Skeletal muscle tissue (tissue), 4 donors: ENCODE results near the gene OSTC. TPM values are rescaled to one million over a fixed set of nuclear protein-coding genes. Genes with fewer than 3 reads are reported as not detected.

Experiments
- H3K27ac ChIP-seq: one replicate; pipeline ENCODE4 v1.7.0; 2013; ENCODE audit warnings: mild to moderate bottlenecking, low read depth, low read length, inconsistent platforms
- H3K27me3 ChIP-seq, 3 donors: one replicate each; pipeline ENCODE4 v1.7.0; 2013; ENCODE audit warnings: low read length in 3 of 3; ENCODE audit not compliant: control insufficient read depth in 3 of 3, insufficient read depth in 3 of 3
- H3K36me3 ChIP-seq, 3 donors: one replicate each; pipeline ENCODE4 v1.7.0; 2013; ENCODE audit warnings: low read length in 3 of 3; ENCODE audit not compliant: control insufficient read depth in 3 of 3, insufficient read depth in 3 of 3
- H3K4me1 ChIP-seq, 3 donors: one replicate each; pipeline ENCODE4 v1.7.0; 2013; ENCODE audit warnings: low read length in 3 of 3, mild to moderate bottlenecking in 3 of 3; ENCODE audit not compliant: control insufficient read depth in 3 of 3, insufficient read depth in 3 of 3
- H3K4me3 ChIP-seq, 3 donors: one replicate each; pipeline ENCODE4 v1.7.0; 2013; ENCODE audit warnings: low read length in 3 of 3
- H3K9ac ChIP-seq, 3 donors: one replicate each; pipeline ENCODE4 v1.7.0; 2013; ENCODE audit warnings: low read length in 3 of 3, mild to moderate bottlenecking in 3 of 3, moderate library complexity in 2 of 3, low read depth in 1 of 3
- H3K9me3 ChIP-seq, 3 donors: one replicate each; pipeline ENCODE4 v1.7.0; 2013; ENCODE audit warnings: low read length in 3 of 3; ENCODE audit not compliant: control insufficient read depth in 3 of 3
- total RNA-seq: library from RNA; depleted of rRNA; stranded (reverse); fragments of >200 nt; gene quantifications from one replicate; pipeline ENCODE4 v1.2.3, GENCODE V29; 2014
- donor health status: Osteomylitis.

OSTC gene
- 109 TPM for total RNA-seq

DNA sequence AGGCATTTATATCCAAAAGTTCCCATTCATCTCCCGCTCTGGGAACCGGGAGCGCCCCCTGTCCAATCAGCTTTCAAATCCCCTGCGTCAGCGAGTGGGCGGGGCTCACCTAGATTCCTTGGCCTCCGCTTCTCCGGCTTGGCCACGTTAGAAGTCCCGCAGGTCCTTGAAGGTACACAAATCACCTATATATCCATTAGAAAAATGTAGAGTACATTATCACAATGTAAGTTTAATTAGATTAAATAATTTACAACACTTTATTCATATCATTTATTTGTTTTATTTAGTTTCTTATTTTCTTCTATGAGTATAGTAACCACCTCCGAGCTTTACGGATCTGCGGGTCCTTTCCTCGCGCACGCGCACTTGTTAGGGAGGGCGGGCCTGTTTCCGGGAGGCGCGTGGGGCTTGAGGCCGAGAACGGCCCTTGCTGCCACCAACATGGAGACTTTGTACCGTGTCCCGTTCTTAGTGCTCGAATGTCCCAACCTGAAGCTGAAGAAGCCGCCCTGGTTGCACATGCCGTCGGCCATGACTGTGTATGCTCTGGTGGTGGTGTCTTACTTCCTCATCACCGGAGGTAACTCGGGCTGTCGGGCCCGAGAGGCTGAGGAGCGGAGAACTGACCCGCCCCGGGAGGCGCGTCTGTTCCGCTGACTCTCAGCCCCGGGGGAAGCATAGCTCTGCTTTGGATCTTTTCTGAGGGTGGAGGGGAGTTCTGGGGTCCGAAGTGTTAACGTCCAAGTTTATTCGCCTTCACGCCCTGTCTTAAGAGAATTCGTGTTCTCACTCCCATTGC is at the start of gene OSTC:
Gene OSTC (plus strand): TSS at position 388 of the 802 bp plus-strand sequence. CDS start 57 bp downstream, at position 445.
- peak within 1 kb of the TSS; percentile 87 to 99 (median 89) for H3K4me3 ChIP-seq
- peak within 1 kb of the TSS; percentile 89 to 95 (median 89) for H3K9ac ChIP-seq
- peak within 1 kb of the TSS; percentile 80 for H3K27ac ChIP-seq
- H3K4me1 ChIP-seq = peaks cover 0 to 13% (median 11%) of the 10 kb centered on the region in 3 donors
- no peaks in the 10 kb centered on the region for H3K27me3 ChIP-seq
- H3K36me3 ChIP-seq = no peaks in the 10 kb centered on the region
- no peaks in the 10 kb centered on the region for H3K9me3 ChIP-seq

DNA sequence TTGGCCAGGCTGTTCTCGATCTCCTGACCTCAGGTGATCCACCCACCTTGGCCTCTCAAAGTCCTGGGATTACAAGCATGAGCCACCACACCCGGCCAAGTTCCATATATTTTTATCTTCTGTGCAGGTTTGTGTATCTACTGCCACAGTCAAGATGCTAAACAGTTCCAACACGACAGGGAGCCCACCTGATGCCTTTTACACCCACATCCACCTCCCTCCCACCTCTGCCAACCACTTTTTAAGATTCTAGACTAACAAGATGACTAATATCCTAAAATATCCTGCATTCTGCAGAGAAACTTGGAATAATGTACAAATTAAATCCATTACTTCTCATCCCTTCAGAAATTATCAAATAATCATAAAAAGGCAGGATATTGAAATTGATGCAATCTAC is 49.3 kb upstream of the OSTC start:
- Histone ChIP-seq H3K4me1 (no peaks in the 10 kb centered on the region), H3K27me3 (no peaks in the 10 kb centered on the region), H3K9me3 (no peaks in the 10 kb centered on the region), H3K4me3 (no peak overlapping the region), H3K9ac (no peak overlapping the region), H3K36me3 (no peaks in the 10 kb centered on the region), H3K27ac (no peak overlapping the region)

DNA sequence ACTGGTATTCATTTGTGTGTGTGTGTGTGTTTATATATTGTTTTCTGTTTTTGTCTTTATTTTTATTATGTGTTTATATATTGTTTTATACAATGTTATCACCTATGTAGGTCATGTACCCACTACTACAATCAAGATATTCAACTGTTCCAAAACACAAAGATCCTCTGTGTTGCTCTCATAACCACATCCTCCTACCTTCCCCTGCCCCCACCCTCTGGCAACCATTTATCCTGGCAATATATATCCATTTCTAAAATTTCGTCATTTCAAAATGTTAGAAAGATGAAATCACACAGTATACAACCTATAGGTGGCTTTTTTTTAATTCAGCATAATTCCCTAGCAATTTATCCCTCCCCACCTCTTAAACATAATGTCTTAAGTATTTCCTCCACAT is 48.9 kb upstream of the OSTC start:
- H3K36me3 ChIP-seq = no peaks in the 10 kb centered on the region
- no peaks in the 10 kb centered on the region for H3K9me3 ChIP-seq
- H3K4me3 ChIP-seq = no peak overlapping the region
- H3K27me3 ChIP-seq = no peaks in the 10 kb centered on the region
- no peak overlapping the region for H3K27ac ChIP-seq
- no peaks in the 10 kb centered on the region for H3K4me1 ChIP-seq
- H3K9ac ChIP-seq = no peak overlapping the region

DNA sequence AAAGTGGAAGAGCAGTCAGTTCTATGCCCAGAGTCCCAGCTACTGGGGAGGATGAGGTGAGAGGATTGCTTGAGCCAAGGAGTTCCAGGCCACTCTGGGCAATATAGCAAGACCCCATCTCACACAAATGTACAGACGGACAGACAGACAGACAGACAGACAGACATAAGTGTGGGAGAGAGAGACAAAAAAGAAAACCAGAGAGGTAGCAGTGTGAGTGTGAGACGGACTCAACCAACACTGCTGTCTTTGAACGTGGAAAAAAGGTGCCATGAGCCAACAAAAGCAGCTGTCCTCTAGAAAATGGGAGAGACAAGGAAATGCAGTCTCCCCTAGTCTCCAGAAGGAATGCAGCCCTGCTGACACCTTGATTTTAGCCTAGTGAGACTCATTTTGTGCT is 48.2 kb upstream of the OSTC start:
- H3K9ac ChIP-seq = no peak overlapping the region
- H3K4me1 ChIP-seq = no peaks in the 10 kb centered on the region
- no peaks in the 10 kb centered on the region for H3K36me3 ChIP-seq
- no peak overlapping the region for H3K4me3 ChIP-seq
- H3K27me3 ChIP-seq = no peaks in the 10 kb centered on the region
- H3K27ac ChIP-seq = no peak overlapping the region
- H3K9me3 ChIP-seq = no peaks in the 10 kb centered on the region

DNA sequence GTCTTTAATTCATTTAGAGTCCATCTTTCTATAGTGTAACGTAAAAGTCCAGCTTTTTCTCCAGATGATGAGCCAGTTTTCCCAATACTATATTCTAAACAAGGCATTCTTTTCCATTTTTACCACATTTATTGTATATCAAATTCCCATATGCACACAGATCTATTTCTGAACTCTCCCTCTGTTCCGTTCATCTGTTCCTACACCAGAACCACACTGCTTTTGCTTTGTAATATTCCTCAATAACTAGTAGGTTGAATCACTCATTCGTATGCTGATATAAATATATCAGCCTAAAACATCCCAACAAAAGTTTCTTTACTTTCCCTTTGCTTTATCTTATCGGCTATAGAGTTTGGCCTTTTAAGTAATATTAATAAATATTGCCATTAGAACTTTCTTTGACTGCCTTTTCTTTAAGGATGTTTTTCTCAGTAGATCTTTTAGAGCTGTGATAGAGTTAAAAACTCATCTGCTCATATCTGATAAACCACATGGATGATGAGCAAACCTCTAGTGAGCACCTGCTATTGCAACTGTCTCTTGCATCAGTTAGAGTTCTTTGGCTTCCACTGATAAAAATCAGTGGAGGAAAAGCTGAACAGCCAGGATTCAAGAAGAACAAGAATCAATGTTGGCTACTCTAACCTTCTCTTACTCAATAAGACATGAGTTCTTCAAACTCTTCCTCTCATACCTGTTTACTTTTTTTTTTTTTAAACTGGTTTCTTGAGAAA is 43.2 kb upstream of the OSTC start:
- no peaks in the 10 kb centered on the region for H3K4me1 ChIP-seq
- H3K27ac ChIP-seq = no peak overlapping the region
- H3K4me3 ChIP-seq = no peak overlapping the region
- no peaks in the 10 kb centered on the region for H3K36me3 ChIP-seq
- H3K27me3 ChIP-seq = no peaks in the 10 kb centered on the region
- H3K9me3 ChIP-seq = no peaks in the 10 kb centered on the region
- H3K9ac ChIP-seq = no peak overlapping the region

DNA sequence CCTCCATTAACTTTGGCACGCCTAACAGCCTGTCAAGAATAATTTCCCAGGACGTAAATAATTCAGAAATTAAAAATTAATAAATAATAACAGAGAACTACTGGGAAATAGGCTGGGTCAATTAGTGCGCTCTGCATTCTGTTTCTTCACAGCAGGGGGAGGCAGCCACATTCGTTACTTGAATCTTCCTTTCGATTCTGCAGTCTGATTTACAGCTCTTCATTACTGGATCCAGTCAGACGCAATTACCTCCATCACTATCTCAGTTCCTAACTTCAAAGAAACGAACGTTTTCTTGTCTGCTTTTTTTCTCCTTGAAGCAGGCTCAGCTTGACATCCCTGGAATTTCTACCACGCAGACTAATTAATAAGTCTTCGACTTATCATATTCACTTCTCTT is 39.0 kb upstream of the OSTC start:
- no peaks in the 10 kb centered on the region for H3K9me3 ChIP-seq
- no peak overlapping the region for H3K9ac ChIP-seq
- H3K4me1 ChIP-seq = no peaks in the 10 kb centered on the region
- no peak overlapping the region for H3K27ac ChIP-seq
- no peaks in the 10 kb centered on the region for H3K27me3 ChIP-seq
- no peak overlapping the region for H3K4me3 ChIP-seq
- H3K36me3 ChIP-seq = no peaks in the 10 kb centered on the region

DNA sequence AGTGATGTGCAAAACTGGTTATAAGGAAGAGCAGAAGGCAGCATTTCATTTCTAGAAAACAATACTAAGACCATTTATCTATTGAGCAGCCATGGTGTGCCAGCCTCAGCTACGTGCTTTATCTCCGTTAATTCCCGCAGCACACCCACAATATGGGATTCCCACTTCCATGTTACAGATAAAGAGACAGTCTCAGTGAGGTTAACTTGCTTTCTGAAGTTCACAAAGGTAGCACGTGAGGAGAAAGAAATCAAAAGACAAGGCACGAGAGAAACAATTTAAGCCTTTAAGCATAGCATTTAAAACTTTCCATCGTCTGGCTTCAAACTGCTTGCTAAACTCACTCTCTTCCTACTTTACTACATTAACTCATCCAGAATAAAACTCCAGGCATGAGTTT is 38.0 kb upstream of the OSTC start:
- Histone ChIP-seq H3K4me3 (no peak overlapping the region), H3K27ac (no peak overlapping the region), H3K9me3 (no peaks in the 10 kb centered on the region), H3K4me1 (no peaks in the 10 kb centered on the region), H3K9ac (no peak overlapping the region), H3K36me3 (no peaks in the 10 kb centered on the region), H3K27me3 (no peaks in the 10 kb centered on the region)

DNA sequence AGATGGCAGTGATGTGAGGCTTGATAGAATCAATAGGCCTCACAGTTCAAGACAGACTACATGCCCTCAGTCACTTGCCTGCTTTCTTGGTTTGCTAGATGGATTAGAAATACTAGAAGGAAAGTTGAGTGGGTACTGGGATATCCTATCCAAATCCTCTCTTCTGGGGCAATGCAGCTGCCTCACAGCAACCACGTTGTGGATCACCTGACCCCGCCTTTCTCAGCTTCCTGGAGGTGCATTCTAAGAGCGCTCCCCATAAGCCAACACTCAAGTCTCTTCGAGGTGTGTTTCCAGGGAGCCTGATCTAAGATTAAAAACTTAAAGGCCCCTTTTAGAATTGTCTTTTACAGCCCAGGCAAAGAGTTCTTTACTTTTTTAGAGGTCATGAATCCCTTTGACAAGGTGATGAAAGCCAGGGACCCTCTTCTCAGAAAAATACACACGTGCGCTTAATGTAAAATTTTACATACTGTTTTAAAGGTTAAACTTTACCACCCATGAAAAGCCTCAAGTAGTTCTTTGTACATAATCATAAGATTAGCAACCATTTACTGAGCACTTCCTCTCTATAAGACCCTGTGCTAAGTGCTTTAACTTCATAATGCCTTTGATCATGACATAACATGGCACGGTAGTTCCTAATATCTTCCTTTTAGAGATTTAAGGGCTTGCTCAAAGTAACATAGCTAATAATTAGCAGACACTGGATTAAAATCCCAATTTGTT is 30.9 kb upstream of the OSTC start:
- Histone ChIP-seq H3K27me3 (no peaks in the 10 kb centered on the region), H3K27ac (peak overlapping the region; percentile 63)

DNA sequence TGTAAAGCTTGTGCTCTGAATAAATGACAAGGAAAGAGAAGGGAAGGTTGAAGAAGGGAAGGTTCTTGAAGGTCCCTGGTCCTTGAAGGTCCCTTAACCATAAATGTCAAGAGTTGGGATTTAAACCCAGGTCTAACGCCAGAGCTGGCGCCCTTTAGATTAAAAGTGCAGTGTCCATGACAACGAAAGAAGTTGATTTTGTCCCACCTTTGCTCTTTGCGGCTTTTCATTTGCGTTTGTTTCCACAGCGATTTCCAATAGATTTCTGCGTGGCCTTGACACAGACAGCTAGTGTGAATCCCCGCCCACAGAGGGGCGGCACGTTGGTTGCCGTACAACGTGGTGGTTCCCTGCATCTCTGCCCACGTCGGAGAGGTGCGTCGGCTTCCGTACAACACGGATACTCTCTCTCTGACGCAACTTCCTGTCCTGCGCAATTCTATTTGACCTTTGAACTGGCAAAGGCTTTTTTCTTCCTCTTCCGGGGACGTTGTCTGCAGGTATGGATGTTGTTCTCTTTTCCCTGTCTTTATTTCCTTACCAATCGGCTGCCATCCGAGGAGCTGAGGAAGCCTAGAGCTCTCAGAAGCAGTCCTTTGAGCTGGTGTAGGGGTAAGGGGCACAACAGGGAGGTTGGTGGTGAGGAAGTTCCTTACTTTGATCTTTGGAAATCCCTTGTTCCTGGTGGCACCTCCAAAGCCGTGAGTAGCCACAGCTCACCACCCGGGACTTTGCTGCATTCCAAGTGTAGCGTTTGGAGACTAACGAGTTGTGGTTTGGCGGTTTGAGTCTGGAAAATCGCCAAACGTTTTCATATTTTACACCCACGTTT is 30.1 kb upstream of the OSTC start, which contains the start of gene RPL34:
Gene RPL34 (plus strand): TSS at position 476 of the 832 bp plus-strand sequence. CDS start 1,384 bp downstream, outside the sequence.
- Histone ChIP-seq H3K27me3 (no peaks in the 10 kb centered on the region), H3K27ac (peak within 1 kb of the TSS; percentile 76), H3K4me3 (peak within 1 kb of the TSS; percentile 79 to 99 (median 92)), H3K9ac (peak within 1 kb of the TSS; percentile 82 to 95 (median 88)), H3K4me1 (peaks cover 5 to 26% (median 21%) of the 10 kb centered on the region in 3 donors), H3K36me3 (peaks cover 17 to 39% (median 30%) of the 10 kb centered on the region in 3 donors), H3K9me3 (no peaks in the 10 kb centered on the region)

More for the DNA sequence above, 30.9 kb upstream of the OSTC start:
- peak overlapping the region; percentile 71 to 99 (median 79) for H3K4me3 ChIP-seq
- peaks cover 17 to 31% (median 24%) of the 10 kb centered on the region in 3 donors for H3K36me3 ChIP-seq
- H3K9me3 ChIP-seq = no peaks in the 10 kb centered on the region
- H3K4me1 ChIP-seq = peaks cover 5 to 26% (median 21%) of the 10 kb centered on the region in 3 donors
- H3K9ac ChIP-seq = peak overlapping the region; percentile 66 to 78 (median 71)
